HepG2 (cell line): ENCODE data around the gene BABAM2. TPM values are rescaled to one million over a fixed set of nuclear protein-coding genes. Genes with fewer than 3 reads are reported as not detected.

Experiments used
- EED ChIP-seq: sonication (generic); formaldehyde crosslinking; IDR thresholded peaks from 2 replicates; pipeline ENCODE4 v1.5.0; 2020; ENCODE audit warnings: mild to moderate bottlenecking, missing genetic modification reagents
- FOXA3 ChIP-seq: IDR thresholded peaks from 2 replicates; pipeline ENCODE4 v1.6.1; 2016; ENCODE audit warnings: missing genetic modification reagents, missing compliant biosample characterization
- MTF1 ChIP-seq: sonication (generic); formaldehyde crosslinking; IDR thresholded peaks from 2 replicates; pipeline ENCODE4 v1.5.0; 2020; ENCODE audit warnings: missing genetic modification reagents
- SALL2 ChIP-seq: sonication (generic); formaldehyde crosslinking; IDR thresholded peaks from 2 replicates; pipeline ENCODE4 v1.8.1; 2023; ENCODE audit warnings: mild to moderate bottlenecking, missing genetic modification reagents, inconsistent platforms
- SCMH1 ChIP-seq: sonication (generic); formaldehyde crosslinking; IDR thresholded peaks from 2 replicates; pipeline ENCODE4 v1.9.0; 2021; ENCODE audit warnings: missing genetic modification reagents, mild to moderate bottlenecking, borderline replicate concordance
- SNAI1 ChIP-seq: sonication (generic); formaldehyde crosslinking; IDR thresholded peaks from 2 replicates; pipeline ENCODE4 v1.5.0; 2020; ENCODE audit warnings: mild to moderate bottlenecking, missing genetic modification reagents, borderline replicate concordance
- TBX2 ChIP-seq: sonication (generic); formaldehyde crosslinking; IDR thresholded peaks from 2 replicates; pipeline ENCODE4 v1.5.0; 2020; ENCODE audit warnings: missing genetic modification reagents, mild to moderate bottlenecking, borderline replicate concordance
- TGIF2 ChIP-seq: IDR thresholded peaks from 2 replicates; pipeline ENCODE4 v1.6.1; 2016; ENCODE audit warnings: control low read depth, missing compliant biosample characterization
- ZBTB20 ChIP-seq: sonication (generic); formaldehyde crosslinking; IDR thresholded peaks from 2 replicates; pipeline ENCODE4 v1.8.1; 2023; ENCODE audit warnings: missing genetic modification reagents, low read depth, mild to moderate bottlenecking, borderline replicate concordance
- ZNF225 ChIP-seq: sonication (generic); formaldehyde crosslinking; IDR thresholded peaks from 2 replicates; pipeline ENCODE4 v1.4.0; 2020; ENCODE audit warnings: mild to moderate bottlenecking, missing genetic modification reagents
- ZNF510 ChIP-seq: sonication (generic); formaldehyde crosslinking; IDR thresholded peaks from 2 replicates; pipeline ENCODE4 v1.4.0; 2020; ENCODE audit warnings: low read depth, mild to moderate bottlenecking, missing genetic modification reagents
- ZNF563 ChIP-seq: sonication (generic); formaldehyde crosslinking; IDR thresholded peaks from 2 replicates; pipeline ENCODE4 v1.8.0; 2022; ENCODE audit warnings: mild to moderate bottlenecking, moderate library complexity, missing genetic modification reagents
- ZNF766 ChIP-seq: sonication (generic); formaldehyde crosslinking; IDR thresholded peaks from 2 replicates; pipeline ENCODE4 v1.5.0; 2020; ENCODE audit warnings: missing genetic modification reagents, borderline replicate concordance
- polyA plus RNA-seq, 8 experiments: library from polyadenylated mRNA; depleted of rRNA in 3 of 8; stranded (reverse) in 7 of 8; unstranded in 1 of 8; fragments of >200 nt; fragmentation: Illumina TruSeq in 4 of 8; extraction: Trizol in 4 of 8; gene quantifications; 2 replicates each; pipeline versions ENCODE4 v1.2.1 to v1.2.3, GENCODE V29; 2011 to 2016; ENCODE audit warnings: low read depth in 4 of 8, missing spikeins in 1 of 8, mixed read lengths in 1 of 8; ENCODE audit not compliant: insufficient read depth in 1 of 8
- total RNA-seq, 5 experiments: library from RNA; depleted of rRNA; stranded (reverse); fragments of >200 nt; fragmentation: Illumina TruSeq; extraction: Trizol; gene quantifications; 2 replicates each; pipeline ENCODE4 v1.2.3, GENCODE V29; 2016; ENCODE audit warnings: low read depth in 1 of 5
- TF ChIP-seq, protein P1 (sequence below), 2 experiments: sonication (generic) in 1 of 2; formaldehyde crosslinking in 1 of 2; IDR thresholded peaks; 2 replicates each; pipeline versions ENCODE4 v1.4.0 to v1.6.1; 2016 to 2020; ENCODE audit warnings: borderline replicate concordance in 1 of 2, low read depth in 1 of 2, mild to moderate bottlenecking in 1 of 2, missing genetic modification reagents in 1 of 2
- TF ChIP-seq, protein P2 (sequence below): sonication (generic); formaldehyde crosslinking; IDR thresholded peaks from 2 replicates; pipeline ENCODE4 v1.4.0; 2020; ENCODE audit warnings: missing genetic modification reagents
- TF ChIP-seq, protein P3 (sequence below): conservative IDR thresholded peaks from 2 replicates; pipeline ENCODE4 v1.6.1; 2018; ENCODE audit warnings: missing genetic modification reagents
- TF ChIP-seq, protein P4 (sequence below): IDR thresholded peaks from 2 replicates; pipeline ENCODE4 v1.6.1; 2016; ENCODE audit warnings: low read depth, missing genetic modification reagents, missing compliant biosample characterization

Gene BABAM2
- total and polyA plus RNA-seq, 2 of the 13 experiments (the other 11 are each of a cell fraction or from before 2014, with no cell fraction given), result 24.9 to 28.0 TPM

DNA sequence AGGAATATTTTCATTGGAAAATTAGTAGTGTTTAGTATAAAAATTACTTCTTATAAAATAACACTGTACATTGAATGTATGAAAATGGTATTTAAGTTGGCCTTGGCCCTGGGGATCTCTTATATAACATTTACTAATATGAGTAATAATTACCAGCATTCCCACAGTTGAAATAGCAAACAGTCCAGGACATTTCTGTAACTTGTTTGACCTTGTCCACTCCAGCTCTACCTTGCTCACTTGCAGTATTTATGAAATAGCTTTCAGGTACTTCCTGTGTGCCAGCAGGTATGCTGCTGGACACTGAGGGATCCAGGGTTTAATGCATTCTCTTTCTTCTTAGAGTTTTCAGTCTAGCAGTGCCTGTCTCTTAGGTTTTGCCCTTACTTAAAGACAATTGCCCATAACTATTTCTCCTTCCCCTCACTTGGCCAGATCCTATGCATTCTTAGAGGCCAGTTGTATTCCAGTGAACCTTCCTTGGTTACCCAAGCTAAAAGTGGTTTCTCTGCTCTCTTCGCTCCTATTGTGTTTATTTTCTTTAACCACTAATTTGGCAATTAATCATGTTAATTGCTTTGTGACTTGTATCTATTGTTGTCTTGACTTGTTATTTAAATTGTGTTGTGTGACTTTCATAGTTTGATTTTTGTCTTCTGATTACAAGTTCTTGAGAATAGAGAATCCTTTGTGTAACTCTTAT lies 25.9 kb downstream of the BABAM2 start (continued):
- TF ChIP-seq ZNF563 (no peak), SNAI1 (no peak), TGIF2 (no peak), ZNF225 (no peak), FOXA3 (CRISPR knock-in tag) (peak; percentile 78), ZBTB20 (CRISPR knock-in tag) (peak; percentile 90; the same call in 1 of the 2 replicates), SALL2 (no peak), MTF1 (CRISPR knock-in tag) (no peak), TBX2 (CRISPR knock-in tag) (peak; percentile 21; the same call in 1 of the 2 replicates), ZNF766 (CRISPR knock-in tag) (no peak), ZNF510 (CRISPR knock-in tag) (no peak), SCMH1 (CRISPR knock-in tag) (no peak), EED (no peak)
- TF ChIP-seq, protein P1, sequence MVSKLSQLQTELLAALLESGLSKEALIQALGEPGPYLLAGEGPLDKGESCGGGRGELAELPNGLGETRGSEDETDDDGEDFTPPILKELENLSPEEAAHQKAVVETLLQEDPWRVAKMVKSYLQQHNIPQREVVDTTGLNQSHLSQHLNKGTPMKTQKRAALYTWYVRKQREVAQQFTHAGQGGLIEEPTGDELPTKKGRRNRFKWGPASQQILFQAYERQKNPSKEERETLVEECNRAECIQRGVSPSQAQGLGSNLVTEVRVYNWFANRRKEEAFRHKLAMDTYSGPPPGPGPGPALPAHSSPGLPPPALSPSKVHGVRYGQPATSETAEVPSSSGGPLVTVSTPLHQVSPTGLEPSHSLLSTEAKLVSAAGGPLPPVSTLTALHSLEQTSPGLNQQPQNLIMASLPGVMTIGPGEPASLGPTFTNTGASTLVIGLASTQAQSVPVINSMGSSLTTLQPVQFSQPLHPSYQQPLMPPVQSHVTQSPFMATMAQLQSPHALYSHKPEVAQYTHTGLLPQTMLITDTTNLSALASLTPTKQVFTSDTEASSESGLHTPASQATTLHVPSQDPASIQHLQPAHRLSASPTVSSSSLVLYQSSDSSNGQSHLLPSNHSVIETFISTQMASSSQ (IDR thresholded peaks at IDR 0.05; ENCODE audit: low read depth), result peak; percentile 19; the same call in 1 of the 2 replicates
- TF ChIP-seq, protein P1 (CRISPR knock-in tag; IDR thresholded peaks at IDR 0.05; ENCODE audit: borderline replicate concordance), result no peak
- TF ChIP-seq, protein P2, sequence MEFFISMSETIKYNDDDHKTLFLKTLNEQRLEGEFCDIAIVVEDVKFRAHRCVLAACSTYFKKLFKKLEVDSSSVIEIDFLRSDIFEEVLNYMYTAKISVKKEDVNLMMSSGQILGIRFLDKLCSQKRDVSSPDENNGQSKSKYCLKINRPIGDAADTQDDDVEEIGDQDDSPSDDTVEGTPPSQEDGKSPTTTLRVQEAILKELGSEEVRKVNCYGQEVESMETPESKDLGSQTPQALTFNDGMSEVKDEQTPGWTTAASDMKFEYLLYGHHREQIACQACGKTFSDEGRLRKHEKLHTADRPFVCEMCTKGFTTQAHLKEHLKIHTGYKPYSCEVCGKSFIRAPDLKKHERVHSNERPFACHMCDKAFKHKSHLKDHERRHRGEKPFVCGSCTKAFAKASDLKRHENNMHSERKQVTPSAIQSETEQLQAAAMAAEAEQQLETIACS (CRISPR knock-in tag), result no peak
- TF ChIP-seq, protein P3, sequence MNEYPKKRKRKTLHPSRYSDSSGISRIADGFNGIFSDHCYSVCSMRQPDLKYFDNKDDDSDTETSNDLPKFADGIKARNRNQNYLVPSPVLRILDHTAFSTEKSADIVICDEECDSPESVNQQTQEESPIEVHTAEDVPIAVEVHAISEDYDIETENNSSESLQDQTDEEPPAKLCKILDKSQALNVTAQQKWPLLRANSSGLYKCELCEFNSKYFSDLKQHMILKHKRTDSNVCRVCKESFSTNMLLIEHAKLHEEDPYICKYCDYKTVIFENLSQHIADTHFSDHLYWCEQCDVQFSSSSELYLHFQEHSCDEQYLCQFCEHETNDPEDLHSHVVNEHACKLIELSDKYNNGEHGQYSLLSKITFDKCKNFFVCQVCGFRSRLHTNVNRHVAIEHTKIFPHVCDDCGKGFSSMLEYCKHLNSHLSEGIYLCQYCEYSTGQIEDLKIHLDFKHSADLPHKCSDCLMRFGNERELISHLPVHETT, result peak; percentile 38; the same call in 1 of the 2 replicates
- TF ChIP-seq, protein P4, sequence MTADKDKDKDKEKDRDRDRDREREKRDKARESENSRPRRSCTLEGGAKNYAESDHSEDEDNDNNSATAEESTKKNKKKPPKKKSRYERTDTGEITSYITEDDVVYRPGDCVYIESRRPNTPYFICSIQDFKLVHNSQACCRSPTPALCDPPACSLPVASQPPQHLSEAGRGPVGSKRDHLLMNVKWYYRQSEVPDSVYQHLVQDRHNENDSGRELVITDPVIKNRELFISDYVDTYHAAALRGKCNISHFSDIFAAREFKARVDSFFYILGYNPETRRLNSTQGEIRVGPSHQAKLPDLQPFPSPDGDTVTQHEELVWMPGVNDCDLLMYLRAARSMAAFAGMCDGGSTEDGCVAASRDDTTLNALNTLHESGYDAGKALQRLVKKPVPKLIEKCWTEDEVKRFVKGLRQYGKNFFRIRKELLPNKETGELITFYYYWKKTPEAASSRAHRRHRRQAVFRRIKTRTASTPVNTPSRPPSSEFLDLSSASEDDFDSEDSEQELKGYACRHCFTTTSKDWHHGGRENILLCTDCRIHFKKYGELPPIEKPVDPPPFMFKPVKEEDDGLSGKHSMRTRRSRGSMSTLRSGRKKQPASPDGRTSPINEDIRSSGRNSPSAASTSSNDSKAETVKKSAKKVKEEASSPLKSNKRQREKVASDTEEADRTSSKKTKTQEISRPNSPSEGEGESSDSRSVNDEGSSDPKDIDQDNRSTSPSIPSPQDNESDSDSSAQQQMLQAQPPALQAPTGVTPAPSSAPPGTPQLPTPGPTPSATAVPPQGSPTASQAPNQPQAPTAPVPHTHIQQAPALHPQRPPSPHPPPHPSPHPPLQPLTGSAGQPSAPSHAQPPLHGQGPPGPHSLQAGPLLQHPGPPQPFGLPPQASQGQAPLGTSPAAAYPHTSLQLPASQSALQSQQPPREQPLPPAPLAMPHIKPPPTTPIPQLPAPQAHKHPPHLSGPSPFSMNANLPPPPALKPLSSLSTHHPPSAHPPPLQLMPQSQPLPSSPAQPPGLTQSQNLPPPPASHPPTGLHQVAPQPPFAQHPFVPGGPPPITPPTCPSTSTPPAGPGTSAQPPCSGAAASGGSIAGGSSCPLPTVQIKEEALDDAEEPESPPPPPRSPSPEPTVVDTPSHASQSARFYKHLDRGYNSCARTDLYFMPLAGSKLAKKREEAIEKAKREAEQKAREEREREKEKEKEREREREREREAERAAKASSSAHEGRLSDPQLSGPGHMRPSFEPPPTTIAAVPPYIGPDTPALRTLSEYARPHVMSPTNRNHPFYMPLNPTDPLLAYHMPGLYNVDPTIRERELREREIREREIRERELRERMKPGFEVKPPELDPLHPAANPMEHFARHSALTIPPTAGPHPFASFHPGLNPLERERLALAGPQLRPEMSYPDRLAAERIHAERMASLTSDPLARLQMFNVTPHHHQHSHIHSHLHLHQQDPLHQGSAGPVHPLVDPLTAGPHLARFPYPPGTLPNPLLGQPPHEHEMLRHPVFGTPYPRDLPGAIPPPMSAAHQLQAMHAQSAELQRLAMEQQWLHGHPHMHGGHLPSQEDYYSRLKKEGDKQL (CRISPR knock-in tag), result no peak
